ENCODE data around the gene GRAMD4.
"Not testable (repeated sequence)": the region's sequence is repeated elsewhere in the genome, so short reads cannot be mapped to it uniquely, and the experiment has no call there.

GRAMD4 gene

DNA sequence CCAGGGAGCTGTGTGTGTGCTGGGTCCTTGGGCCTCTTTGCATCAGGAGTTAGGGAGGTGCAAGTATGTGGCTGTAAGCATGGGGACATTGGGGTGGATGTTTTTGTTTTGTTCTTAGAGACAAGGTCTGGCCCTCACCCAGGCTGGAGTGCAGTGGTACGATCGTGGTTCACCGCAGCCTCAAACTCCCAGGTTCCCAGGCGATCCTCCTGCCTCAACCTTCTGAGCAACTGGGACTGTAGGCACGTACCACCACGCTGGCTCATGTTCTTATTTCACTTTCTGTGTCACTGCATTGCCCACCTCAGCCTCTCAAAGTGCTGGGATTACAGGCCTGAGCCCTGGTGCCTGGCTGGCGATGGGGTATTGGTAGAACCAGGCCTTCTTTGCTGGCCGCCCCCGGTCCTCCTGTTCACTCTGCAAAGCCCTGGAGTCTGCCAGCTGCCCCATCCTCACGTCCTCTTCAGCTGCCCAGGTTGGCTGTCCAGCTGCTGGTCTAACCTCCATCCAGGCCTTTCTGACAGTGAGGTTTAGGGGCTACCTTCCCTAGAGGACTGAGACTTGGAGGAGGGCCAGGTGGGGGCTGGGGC is 851 bp upstream of the GRAMD4 start:
- DNase-seq (ENCODE audit: low spot score), result no peak

DNA sequence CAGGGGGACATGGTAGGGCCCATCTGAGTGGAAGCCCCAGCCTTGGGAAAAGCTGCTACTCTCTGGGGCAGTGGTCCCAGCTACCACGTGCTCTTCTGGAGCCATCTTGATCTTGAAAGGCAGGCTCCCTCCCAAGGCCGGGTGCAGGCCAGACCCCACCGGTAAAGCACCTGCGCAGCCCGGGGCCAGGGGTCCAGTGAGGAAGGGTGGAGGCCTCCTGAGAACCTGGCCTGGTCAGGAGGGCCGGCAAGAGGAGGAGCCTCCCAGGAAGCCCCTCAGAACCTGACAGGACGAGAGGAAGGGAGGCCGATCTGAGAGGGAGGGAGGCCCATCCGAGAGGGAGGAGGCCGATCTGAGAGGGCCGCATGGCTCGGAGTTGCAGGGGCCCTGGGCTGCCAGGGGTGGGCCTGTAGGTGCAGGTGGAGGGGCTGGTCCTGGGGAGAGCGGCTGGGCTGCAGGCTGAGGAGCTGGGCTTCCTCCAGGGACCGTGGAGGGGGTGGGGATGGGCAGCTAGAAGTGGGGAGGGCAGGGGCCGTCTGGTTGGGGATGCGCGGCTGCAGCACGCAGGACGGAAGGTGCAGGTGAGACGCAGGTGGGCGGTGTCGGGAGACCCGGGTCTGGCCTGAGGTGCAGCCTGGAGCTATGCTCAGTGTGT is 529 bp downstream of the GRAMD4 start:
- DNase-seq (ENCODE audit: low spot score), result no peak

DNA sequence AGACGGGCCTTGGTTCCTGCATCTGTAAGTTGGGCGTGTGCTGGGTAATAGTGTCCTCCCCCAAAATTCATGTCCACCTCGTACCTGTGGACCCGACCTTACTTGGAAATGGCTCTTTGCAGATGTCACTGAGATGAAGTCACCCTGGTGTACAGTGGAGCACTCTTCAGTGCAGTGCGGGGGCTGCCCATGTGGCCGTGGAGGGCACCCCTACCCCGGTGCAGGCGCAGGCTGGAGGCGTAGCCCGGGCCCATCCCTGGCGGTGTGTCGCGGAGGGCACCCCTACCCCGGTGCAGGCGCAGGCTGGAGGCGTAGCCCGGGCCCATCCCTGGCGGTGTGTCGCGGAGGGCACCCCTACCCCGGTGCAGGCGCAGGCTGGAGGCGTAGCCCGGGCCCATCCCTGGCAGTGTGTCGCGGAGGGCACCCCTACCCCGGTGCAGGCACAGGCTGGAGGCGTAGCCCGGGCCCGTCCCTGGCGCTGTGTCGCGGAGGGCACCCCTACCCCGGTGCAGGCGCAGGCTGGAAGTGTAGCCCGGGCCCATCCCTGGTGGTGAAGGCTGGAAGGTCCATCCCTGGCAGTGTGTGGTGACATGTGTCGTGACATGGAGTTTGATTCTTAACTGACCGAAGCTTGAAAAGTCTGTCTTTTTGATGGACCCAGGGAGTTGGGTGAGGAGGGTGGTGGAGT is 1.2 kb downstream of the GRAMD4 start:
- not testable (repeated sequence) for DNase-seq (ENCODE audit: low spot score)

DNA sequence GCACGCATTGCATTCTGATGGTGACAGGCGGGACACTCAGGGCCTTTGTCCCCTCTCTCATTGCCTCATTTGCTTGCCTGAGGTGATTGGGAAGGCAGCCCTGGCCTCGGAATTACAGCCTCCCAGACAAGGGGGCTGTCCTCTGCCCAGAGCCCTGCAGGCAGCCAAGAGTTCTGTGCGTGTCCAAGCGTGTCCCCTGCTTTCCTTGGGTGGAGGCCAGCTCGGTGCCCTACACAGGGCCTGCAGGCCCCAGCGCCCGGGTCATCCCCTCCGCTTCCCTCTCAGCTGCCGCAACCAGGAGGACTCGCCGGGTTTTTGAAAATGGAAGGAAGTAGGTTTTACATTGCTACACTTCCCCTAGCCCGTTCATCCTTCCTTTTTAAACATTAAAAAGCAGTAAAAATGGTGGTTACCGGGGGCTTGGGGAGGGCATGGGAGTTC is 1.9 kb downstream of the GRAMD4 start:
- DNase-seq (ENCODE audit: low spot score), result no peak

DNA sequence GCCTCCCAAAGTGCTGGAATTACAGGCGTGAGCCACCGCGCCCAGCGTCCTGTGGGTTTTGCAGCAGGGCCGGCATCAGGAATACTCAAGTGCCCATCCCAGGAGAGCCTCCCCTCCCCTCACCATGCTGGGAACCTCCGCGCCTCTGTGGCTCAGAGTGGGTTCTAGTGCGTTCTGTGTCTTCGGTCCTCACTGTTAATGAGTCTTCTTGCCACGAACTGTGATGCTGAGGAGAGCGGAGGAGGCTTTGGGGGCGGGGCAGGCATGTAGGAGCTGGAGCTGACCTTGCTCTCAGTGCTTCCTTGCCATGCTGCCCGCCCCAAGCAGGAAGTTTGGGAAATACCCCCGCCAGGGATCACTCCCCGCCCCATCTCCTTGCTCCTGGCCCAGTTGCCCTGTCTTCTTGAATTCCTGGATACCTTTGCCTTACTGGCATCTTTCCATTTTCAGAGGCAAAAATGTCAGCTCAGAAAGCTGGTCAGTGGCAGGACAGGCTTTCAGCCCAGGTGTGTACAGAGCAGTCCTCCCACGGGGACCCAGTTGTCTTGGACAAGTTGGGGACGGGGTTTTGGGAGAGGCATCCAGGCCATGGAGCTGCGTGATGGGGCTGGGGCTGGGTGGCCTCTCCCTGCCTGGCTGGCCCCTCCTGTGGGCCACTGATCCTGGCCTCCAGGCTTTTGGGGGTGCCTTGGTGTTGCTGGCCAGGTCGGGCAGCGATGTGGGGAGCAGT is 5.1 kb downstream of the GRAMD4 start:
- no peak for DNase-seq (ENCODE audit: low spot score)

DNA sequence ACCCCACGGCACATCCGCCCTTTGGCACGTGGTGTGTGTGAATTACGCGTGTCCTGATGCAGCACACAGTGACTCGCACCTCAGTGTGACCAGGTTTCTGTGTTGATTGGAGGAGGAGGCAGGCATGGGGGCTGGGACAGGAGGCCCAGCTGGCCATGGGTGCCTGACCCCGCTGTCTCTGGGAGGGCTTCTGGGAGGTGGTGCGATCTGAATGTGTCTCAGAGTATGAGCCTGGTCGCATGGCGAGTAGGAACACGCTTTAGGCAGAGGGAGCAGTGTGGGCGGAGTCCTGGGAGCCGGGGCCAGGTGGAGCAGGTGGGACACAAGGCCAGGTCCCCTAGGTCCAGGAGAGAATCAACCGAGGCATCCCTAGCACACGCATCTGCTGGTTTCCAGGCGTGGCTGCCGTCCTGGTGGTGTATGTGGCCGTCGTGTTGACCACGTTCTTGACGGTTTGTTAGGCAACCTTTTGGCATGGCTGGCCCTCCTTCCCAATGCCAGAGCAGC is 5.7 kb downstream of the GRAMD4 start:
- no peak for DNase-seq (ENCODE audit: low spot score)

DNA sequence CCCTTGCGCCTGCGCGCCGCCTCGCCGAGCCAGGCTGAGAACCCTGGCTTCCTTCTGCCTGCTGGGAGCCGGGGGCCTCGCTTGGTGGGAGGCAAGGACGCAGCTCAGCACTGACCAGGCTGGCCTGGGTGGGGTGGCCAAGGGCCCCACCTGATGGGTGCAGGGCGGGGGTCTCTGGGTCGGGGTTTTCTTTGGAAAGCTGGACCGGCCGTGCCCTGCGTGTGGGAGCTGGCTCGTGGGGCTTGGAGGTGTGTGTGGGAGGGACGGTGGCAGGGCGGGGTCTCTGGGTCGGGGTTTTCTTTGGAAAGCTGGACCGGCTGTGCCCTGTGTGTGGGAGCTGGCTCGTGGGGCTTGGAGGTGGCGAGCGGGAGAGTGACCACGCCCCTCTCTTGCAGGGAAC is 6.2 kb downstream of the GRAMD4 start:
- no peak for DNase-seq (ENCODE audit: low spot score)

DNA sequence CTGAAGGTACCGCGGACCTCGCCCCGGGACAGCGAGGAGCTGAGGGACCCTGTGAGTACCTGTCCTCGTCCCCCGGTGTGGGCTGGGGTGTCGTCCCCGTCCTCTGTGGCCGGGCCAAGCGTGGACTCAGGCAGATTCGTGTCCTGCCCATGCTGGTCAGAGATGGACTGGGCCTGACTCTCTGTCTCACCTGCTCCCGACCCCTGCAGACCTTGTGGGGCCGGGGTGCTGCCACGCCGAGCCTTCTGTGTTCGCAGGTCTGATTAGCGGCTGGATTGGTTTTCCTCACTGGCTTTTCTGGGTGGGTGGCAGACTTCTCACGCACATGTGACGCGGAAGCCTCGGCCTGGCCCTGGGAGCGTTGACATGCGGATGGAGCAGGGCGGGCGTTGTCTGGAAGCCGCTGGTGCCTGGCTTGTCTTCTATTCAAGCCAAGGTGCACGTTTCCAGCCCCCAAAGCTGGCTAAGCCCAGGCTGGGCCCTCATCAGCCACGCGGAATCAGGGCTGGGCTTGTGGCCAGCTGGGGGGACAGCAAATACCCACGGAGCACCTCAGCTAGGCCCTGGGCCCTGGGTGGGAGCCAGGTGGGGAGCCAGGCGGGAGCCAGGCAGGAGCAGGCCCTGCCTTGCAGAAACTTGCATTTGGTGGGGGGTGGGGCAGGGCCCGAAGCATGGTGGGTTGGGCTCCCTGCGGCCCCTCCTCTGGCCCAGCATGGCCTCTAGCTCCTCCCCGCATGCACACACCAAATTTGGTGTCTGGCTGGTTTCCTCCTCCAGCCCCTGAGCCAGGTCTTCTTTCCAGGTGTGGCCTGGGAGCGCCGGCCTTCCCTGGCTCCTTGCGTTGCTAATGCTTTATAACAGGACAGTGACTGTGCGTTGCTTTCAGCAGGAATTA is 7.0 kb downstream of the GRAMD4 start:
- no peak for DNase-seq (ENCODE audit: low spot score)

DNA sequence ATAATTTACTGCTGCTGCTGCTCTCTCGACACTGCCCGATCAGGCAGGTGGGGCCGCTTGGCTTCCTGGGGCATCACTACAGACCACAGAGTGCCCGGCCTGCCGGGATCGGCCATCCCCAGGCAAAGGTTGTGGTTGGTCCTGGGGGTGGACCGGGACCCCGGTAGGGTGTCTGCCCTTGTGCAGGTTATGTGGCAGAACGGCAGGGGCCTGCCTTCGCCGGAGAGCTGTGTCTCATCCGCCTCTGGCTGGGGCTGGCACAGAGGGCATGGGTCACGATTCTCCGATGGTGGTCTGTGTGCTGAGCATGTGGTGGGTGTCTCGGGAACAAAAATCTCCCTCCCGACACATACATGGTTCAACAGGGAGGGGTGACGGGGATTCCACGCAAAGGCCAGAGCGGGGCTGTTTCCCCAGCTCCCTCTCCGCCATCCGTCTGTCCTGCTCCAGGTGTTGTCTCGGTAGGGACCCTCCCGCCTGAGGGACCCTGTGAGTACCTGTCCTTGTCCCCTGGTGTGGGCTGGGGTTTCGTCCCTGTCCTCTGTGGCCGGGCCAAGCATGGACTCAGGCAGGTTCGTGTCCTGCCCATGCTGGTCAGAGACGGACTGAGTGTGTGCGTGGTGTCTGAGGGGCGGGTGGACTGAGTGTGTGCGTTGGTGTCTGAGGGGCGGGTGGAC is 7.8 kb downstream of the GRAMD4 start:
- DNase-seq (ENCODE audit: low spot score), result no peak

DNA sequence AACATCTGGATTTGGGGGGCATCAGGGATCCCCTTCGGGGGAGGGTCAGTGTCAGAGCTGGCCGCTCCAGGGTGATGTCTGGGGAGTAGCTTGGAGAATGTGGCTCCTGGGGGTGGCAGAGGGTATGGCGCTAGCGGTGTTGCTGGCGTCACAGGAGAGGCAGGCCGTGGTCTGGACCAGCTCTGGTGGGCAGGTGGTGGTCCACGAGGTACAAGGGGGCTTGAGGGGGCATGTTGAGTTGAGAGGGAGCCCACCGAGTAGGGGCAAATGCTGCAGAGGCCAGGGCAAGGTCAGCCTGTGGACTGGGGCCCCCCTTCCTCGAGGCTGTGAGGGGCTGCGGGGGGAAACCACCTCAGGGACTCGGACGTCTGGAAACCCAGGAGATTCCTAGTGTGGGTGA is 8.6 kb downstream of the GRAMD4 start:
- DNase-seq (ENCODE audit: low spot score), result no peak

DNA sequence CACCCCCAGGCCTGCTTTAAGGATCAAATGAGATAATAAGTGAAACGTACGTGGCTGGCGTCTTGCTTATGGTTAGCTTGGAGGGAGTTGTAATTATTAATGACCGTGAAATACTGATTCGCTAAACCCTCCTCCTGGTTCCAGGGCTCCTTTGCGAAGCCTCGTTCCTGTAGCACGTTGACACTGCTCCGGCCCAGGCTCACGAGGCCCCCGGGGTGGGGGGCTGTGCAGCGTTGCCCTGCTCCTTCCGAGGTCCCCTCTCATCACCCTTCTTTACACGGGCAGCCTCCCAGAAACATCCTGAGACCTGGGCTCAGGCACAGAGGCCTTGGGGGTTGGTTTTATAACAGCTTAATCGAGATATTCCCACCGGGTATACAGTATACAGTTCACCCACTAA is 9.1 kb downstream of the GRAMD4 start:
- DNase-seq (ENCODE audit: low spot score), result no peak

DNA sequence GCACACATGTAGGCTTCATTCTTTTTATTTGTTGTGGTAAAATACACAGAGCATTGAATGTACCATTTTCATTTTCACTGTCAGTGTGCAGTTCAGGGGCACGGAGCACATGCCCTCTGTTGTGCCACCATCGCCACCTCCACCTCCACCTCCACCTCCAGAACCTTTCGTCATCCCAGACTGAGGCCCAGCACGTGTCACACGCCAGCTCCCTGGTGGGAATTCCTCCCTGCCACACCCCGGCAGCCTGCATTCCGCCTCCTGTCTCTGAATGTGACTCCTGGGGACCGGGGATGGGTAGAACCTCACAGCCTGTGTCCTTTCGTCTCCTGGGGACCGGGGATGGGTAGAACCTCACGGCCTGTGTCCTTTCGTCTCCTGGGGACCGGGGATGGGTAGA is 10.9 kb downstream of the GRAMD4 start:
- no peak for DNase-seq (ENCODE audit: low spot score)

DNA sequence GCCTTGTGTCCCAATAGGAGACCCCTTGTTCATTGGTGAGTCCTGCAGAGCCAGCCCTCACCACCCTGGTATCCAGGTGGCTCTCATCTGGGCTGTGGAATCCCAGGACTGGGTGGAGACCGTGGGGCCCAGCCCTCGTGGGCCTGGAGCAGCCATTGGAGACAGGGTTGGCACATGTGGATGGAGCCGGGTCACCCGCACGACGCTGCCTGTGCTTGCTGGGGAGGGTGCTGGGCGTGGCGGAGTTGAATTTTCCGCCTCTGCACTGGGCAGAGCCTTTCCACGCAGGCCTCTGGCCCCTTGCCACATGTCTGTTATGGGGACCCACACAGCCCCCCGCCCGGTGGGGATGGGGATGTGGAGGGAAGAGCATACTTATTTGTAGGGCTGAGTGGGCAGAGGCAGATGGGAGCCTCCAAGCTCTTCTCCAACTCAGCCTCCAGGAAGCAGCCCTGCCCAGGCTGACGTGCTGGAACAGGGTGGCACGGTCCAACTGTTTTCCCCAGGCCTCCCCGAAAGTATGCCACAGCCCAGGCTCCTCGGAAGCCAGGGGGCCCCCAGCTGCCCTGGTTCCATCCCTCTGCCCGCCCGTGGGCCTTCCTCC is 12.6 kb downstream of the GRAMD4 start:
- no peak for DNase-seq (ENCODE audit: low spot score)

DNA sequence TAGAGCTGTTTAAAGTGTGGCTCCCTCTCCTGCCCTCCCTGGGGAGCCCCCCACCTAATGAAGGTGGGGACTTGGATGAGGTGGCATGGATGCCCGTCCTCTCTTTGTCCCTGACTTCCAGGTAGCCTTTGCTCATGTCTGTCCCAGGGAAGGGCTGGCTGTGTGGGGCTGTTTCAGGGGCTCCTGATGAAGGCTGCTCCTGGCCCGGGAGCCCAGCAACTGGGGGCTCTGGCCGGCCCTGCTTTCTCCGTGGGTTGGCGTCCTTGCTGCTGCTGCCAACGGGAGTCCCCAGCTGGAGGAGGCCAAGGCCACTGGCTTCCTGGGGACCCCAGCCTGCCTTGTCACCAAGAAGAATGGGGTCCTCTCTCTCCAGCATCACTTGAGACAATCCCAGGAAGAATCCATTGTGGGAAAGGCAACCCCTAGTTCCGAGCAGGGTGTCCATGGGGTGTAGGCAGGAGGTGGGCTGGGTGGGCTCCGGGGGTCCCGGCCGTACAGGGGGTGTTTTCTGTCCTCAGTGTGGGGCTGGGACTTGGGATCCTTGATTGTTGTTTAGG is 13.2 kb downstream of the GRAMD4 start:
- no peak for DNase-seq (ENCODE audit: low spot score)

DNA sequence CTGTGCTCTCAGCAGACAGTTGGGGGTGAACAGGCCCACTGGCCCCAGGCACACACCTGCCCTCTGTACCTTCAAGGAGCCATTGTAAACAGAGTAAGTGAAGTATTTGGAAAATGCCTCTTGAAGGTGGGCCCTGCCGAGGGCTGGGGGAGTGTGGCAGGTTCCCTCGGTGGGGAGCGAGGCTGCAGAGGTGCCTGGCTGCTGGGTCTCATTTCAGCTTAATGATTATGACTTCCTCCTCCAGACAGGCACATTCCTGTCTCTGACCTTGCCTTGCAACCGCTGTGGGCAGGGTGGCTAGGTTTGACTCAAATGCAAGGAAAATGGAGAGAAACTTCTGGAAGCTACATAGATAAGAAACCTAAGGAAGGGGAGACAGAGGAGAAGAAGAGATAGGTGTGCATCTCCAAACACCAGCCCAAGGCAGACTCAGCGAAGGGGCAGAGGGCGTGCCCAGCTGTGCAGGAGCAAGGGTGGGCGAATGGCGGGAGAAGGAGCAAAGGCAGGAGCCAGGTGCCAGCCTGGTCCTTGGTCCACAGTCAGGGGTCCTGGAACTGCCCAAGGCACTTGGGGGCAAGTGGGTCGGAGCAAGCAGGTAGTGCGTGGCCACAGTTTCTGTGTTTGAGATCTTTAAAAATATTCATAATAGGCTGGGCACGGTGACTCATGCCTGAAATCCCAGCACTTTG is 14.0 kb downstream of the GRAMD4 start:
- no peak for DNase-seq (ENCODE audit: low spot score)

DNA sequence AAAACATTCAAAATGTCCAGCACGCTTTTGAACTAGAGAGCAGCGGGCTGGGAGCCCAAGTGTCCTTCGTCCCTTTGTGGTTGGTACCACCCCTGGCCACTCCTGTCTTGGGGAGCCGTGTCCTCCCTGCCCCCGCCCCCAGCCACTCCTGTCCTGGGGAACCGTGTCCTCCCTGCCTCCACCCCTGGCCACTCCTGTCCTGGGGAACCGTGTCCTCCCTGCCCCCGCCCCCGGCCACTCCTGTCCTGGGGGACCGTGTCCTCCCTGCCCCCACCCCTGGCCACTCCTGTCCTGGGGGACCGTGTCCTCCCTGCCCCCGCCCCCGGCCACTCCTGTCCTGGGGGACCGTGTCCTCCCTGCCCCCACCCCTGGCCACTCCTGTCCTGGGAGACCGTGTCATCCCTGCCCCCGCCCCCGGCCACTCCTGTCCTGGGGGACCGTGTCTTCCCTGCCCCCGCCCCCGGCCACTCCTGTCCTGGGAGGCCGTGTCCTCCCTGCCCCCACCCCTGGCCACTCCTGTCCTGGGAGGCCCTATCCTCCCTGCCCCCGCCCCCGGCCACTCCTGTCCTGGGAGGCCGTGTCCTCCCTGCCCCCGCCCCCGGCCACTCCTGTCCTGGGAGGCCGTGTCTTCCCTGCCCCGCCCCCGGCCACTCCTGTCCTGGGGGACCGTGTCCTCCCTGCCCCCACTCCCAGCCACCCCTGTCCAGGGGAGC is 14.9 kb downstream of the GRAMD4 start:
- not testable (repeated sequence) for DNase-seq (ENCODE audit: low spot score)

DNA sequence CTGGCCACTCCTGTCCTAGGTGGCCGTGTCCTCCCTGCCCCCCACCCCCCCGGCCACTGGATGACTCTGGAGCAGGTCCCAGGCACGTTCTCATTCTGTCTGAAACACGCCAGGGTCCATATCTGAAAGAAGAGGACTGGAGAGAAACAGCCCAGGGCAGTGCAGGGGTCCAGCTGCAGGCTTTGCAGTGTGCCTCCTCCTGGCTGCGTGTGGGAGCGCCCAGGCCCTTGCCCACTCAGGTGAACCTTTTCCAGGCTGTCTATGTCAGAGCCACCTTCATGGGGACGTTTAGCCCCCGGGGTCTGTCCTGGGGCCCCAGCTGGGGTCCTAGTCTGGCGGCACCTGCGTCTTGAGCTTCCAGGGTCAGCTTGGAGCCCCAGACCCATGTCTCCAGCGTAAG is 15.6 kb downstream of the GRAMD4 start:
- no peak for DNase-seq (ENCODE audit: low spot score)

DNA sequence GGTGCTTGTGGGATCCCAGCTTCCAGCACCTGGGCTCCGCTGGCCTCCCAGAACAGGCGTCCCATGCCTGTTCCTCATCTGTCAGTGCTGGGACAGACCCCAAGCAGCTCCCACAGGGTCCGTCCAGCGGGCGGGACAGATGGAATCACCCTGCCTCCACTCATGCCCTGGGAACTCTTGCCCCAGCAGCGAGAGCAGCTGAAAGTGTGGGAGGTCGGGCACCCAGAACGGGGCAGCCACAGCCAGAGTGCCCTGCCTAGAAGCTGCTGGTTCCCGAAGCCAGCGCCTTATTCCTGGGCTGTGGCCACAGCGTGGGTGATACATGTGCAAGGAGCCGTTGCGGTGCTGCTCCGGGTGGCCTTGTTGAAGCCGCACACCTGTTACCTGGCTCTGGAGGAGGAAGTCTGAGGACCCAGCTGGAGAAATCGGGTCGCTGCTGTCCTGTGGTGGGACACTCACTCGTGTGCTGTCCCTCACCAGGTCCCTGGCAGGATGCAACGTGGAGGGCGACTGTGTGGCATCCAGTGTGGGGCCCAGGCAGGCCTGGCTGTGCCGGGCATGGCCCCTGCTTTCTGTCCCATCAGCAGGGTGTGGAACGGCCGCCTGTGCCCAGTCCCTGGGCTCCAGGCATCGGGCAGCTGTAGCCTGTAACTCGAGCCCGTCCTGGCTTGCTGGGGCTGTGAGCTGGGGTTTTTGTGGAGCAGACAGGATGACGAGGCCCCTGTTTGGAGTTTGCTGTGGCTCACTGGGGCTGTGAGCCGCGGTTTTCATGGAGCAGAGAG is 16.2 kb downstream of the GRAMD4 start:
- DNase-seq (ENCODE audit: low spot score), result no peak
